GM19324 (cell line): ENCODE results near the gene COL4A4.

Source experiments
- ATAC-seq: cut with Tn5 transposase; IDR thresholded peaks from one replicate; pipeline ENCODE4 v1.9.1; 2021; ENCODE audit warnings: mild to moderate bottlenecking, moderate library complexity; ENCODE audit not compliant: unreplicated experiment, low FRiP score

Gene COL4A4

DNA sequence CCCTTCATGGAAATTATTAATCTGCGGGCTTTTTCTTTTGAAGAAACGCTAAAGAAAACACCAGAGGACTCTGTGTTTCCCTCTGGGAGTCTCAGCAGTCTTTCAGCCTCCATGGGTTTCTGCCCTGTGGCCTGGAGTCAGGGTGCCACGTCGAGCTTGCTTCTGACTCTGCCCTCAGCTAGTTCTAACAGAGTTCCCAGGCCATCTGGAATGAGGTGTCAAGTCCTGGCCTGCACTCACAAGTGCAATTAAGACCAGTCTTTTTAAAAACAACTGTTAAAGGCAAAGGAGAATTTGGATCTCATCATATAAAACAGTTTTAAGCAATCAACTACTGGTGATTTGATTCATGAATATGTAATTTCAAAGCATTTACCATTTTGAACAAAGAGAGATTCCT, 170.8 kb downstream of the COL4A4 start:
- ATAC-seq = no peak

- no peak for ATAC-seq
Measured at GRCh38 chr2:226991663-226992062, 172.3 kb downstream of the COL4A4 start.

DNA sequence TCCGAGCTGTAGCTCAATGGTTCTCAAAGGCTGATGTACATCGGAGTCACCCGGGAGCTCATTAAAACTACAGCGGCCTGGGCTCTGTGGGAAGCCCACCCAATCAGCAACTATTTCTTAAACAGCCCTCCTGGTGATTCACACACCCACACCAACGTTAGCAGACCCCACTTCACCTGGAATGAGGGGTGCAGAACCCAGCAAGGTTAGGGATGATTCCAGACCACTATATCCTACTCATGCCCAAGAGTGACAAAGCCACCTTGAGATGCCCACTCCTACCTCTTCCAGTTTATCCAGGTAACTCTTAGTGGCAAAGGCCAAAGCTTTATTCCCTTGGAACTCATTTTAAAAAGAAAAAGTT, 178.4 kb downstream of the COL4A4 start:
- no peak for ATAC-seq

GRCh38 chr2:226984750-226985582, 179.0 kb downstream of the COL4A4 start:
- peak; percentile 78 for ATAC-seq

DNA sequence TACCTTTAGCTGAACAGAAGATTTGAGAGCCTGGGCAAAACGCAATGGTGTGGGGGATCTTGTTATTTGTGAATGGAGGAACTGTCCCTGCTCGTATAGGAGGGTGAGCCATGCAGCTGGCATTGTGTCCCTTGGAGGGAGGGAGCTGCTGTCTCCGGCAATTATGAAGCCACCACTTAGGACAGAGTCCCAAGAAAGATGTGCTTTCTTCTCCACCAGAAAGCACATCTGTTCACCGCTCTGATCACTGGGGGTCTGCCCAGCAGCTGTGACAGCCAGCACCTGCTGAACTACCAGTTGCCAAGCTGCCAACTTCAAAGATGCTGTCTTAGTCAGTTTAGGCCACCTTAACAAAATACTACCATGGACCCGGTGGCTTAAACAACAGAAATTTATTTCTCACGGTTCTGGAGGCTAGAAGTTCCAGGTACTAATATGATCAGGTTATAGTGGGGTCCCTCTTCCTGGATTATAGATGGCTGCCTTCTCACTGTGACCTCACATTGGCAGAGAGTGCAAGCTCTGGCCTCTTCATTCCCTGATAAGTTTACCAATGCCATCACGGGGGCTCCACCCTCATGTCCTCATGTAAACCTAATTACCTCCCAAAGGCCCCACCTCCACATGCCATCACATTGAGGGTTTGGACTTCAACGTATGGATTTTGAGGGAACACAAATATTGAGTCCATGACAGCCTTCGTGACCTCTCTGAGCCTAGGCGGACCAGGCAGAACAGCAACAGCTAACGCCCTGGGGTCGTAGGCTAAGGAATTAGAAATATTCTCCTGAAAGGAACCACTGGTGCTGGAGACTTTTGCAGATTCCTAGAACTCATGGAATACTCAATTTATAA, 179.9 kb downstream of the COL4A4 start:
- no peak for ATAC-seq

- ATAC-seq = no peak
Measured at GRCh38 chr2:226981791-226982326, 182.1 kb downstream of the COL4A4 start.

- ATAC-seq = no peak
Measured at GRCh38 chr2:226979004-226979403, 185.0 kb downstream of the COL4A4 start.

- no peak for ATAC-seq
Measured at GRCh38 chr2:226978300-226978699, 185.7 kb downstream of the COL4A4 start.

DNA sequence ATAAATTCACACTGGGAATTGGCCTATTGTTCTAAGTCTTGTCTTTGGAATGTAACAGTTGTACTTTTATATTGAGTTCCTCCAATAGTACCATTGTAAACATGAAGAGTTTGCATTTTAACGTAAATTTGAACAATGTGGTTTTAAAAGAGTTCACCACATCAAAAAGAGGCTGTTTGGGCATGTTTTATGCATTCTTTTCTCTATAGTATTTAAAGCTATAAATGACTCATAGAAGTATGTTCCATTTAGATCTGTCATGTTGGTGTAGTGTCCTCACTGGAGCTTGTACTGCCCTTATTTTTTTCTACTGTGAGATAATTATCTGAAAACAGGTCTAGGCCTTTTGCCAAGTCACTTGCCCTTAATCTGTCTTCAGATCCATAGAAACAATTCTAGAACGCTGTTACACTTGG, 186.2 kb downstream of the COL4A4 start:
- no peak for ATAC-seq

DNA sequence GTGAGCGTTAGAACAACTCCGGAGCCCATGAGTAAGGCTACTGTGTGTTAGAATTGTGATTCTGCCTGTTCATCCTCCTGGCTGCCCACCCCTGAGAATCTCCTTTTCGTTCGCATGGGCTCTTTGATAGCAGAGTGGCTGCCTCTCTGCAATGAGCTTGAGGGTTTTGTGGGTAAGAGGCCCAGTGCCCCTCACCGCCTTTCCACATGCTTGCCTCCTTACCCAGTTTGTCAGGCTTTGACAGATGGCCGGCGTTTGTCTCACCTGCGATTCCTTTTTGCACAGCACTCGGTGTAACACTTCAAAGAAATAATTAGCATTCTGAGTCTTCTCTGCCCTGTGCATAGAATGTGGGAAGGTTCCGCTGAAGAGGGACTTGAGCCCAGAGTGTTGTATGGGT, 190.2 kb downstream of the COL4A4 start:
- no peak for ATAC-seq

- ATAC-seq = no peak
Measured at GRCh38 chr2:226971770-226972169, 192.2 kb downstream of the COL4A4 start.

GRCh38 chr2:226971084-226971483, 192.9 kb downstream of the COL4A4 start:
- peak; percentile 51 for ATAC-seq

DNA sequence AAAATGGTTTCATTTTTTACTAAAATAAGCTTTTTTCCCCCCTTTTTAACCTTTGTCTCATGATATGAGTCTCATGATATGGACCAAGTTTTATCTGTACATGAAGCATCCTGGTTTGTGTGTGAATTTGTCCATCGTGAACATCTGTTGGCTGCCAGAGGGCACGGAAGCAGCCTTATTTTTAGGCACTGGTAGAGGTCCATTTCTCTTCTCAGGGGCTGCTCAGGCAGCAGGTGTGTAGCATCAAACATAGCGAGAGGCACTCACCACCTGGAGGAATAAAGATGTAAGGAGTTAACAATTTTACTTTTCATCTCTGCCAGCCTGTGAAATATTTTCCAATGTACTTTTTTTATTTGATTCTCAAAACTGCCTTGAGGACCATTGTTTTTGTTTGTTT, 193.6 kb downstream of the COL4A4 start:
- ATAC-seq = peak; percentile 65

- ATAC-seq = no peak
Measured at GRCh38 chr2:226969417-226970080, 194.5 kb downstream of the COL4A4 start.

- ATAC-seq = no peak
Measured at GRCh38 chr2:226965376-226965775, 198.6 kb downstream of the COL4A4 start.

- no peak for ATAC-seq
Measured at GRCh38 chr2:226963528-226963927, 200.5 kb downstream of the COL4A4 start.

GRCh38 chr2:226962176-226962773, 201.7 kb downstream of the COL4A4 start:
- ATAC-seq = no peak

- no peak for ATAC-seq
Measured at GRCh38 chr2:226959418-226959817, 204.6 kb downstream of the COL4A4 start.

GRCh38 chr2:226956659-226957058, 207.3 kb downstream of the COL4A4 start:
- ATAC-seq = no peak

DNA sequence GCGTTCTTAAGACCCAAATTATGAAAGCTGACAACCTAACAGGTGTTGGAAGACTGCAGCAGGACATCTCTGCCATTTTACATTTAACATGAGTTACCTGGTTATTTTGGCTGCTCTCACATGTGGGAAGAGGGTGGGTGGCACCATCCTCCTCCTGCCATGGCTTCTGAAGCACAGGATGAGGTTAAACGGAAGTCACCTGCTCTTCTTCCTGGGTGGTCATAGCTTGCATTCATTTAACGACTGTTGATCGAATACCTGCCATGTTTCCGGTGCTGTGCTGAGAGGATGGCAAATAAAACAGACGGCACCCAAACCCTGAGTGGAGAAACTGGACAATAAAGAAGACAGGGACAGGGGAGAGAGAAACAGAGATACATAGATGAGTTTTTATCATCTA, 210.2 kb downstream of the COL4A4 start:
- no peak for ATAC-seq
